ENCODE measurements around the gene COX17. TPM values are rescaled to one million over a fixed set of nuclear protein-coding genes. Genes with fewer than 3 reads are reported as not detected.
"Not testable (repeated sequence)": the region's sequence is repeated elsewhere in the genome, so short reads cannot be mapped to it uniquely, and the experiment has no call there.

COX17 gene
- total RNA-seq, 1 donor from 2014 or later = 165 TPM

GRCh38 chr3:119681279-119681678, 4.1 kb upstream of the COX17 start:
- peaks cover 16% of the 10 kb centered on the region for H3K4me1 ChIP-seq
- peak overlapping the region; percentile 41 for H3K27ac ChIP-seq (replicated peaks)
- H3K9me3 ChIP-seq (replicated peaks) = no peaks in the 10 kb centered on the region
- intact Hi-C loops (cut with micrococcal nuclease) = loop anchor here (10.0 kb wide), 1 partner anchor 156 kb away; no protein-coding TSS in a partner anchor
- no peaks in the 10 kb centered on the region for H3K36me3 ChIP-seq
- H3K27me3 ChIP-seq (ENCODE audit: low read depth) = no peaks in the 10 kb centered on the region
- no peak for DNase-seq
- TF ChIP-seq, protein P1, sequence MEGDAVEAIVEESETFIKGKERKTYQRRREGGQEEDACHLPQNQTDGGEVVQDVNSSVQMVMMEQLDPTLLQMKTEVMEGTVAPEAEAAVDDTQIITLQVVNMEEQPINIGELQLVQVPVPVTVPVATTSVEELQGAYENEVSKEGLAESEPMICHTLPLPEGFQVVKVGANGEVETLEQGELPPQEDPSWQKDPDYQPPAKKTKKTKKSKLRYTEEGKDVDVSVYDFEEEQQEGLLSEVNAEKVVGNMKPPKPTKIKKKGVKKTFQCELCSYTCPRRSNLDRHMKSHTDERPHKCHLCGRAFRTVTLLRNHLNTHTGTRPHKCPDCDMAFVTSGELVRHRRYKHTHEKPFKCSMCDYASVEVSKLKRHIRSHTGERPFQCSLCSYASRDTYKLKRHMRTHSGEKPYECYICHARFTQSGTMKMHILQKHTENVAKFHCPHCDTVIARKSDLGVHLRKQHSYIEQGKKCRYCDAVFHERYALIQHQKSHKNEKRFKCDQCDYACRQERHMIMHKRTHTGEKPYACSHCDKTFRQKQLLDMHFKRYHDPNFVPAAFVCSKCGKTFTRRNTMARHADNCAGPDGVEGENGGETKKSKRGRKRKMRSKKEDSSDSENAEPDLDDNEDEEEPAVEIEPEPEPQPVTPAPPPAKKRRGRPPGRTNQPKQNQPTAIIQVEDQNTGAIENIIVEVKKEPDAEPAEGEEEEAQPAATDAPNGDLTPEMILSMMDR (IDR thresholded peaks at IDR 0.05; ENCODE audit: borderline replicate concordance) = peak; percentile 71
- no peak overlapping the region for H3K4me3 ChIP-seq

DNA sequence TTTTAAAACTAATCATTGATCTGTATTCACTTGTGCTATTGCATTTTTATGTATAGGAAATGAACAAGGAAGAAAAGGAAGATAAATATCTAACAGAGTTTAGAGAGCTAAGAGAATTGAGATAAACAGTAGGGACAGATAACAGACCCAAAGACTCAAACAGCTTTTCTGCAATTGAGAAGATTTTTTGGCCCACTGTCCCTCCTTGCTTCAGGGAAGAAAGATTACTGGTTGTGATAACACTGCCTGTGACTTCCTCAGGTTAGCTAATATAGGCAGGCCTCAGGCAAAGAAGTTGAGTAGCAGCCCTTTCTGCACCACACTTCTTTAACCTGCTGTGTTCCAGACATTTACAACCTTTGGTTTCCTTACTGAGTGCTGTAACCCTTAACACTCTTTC, 2.7 kb upstream of the COX17 start:
- intact Hi-C loops (cut with micrococcal nuclease) = loop anchor here (10.0 kb wide), 2 partner anchors 95 to 155 kb away; no protein-coding TSS in a partner anchor
- Histone ChIP-seq H3K36me3 (peaks cover 2% of the 10 kb centered on the region), H3K9me3 (replicated peaks) (no peaks in the 10 kb centered on the region), H3K27me3 (ENCODE audit: low read depth) (no peaks in the 10 kb centered on the region), H3K4me1 (peaks cover 30% of the 10 kb centered on the region), H3K4me3 (no peak overlapping the region), H3K27ac (replicated peaks) (no peak overlapping the region)
- DNase-seq = no peak
- TF ChIP-seq, protein P1 (IDR thresholded peaks at IDR 0.05; ENCODE audit: borderline replicate concordance) = no peak

DNA sequence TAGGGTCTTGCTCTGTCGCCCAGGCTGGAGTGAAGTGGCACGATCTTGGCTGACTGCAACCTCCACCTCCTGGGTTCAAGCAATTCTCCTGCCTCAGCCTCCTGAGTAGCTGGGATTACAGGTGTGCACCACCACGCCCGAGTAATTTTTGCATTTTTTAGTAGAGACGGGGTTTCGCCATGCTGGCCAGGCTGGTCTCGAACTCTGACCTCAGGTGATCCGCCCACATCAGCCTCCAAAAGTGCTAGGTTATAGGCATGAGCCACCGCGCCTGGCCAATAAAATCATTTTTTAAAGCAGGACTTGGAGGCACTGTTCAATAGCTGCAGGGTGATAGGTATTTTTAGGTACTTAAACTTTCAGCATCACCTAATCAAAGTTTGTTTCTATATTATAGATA, 1.0 kb upstream of the COX17 start:
- Histone ChIP-seq H3K4me1 (peaks cover 43% of the 10 kb centered on the region), H3K27ac (replicated peaks) (peak overlapping the region; percentile 98), H3K36me3 (peaks cover 17% of the 10 kb centered on the region)
- not testable (repeated sequence) for DNase-seq; H3K27me3 ChIP-seq (ENCODE audit: low read depth); H3K4me3 ChIP-seq; H3K9me3 ChIP-seq (replicated peaks)
- intact Hi-C loops (cut with micrococcal nuclease) = loop anchor here (10.0 kb wide), 1 partner anchor 93 kb away; no protein-coding TSS in a partner anchor

DNA sequence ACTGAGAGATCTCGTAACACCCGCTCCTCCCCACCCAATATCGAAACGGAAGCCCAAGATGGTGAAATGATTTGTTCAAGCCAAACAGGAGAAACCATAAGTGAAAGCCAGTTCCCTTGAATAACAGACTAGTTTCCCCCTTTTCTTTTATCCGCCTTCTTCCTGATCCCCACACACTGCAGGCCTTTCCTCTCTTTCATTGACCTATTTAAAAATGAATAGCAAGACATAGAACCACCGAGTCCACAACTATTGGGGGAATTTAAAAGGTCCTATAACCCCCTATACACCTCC, 382 bp upstream of the COX17 start:
- intact Hi-C loops (cut with micrococcal nuclease) = loop anchor here (10.0 kb wide), 1 partner anchor 93 kb away; no protein-coding TSS in a partner anchor
- DNase-seq = no peak
- Histone ChIP-seq H3K27ac (replicated peaks) (peak overlapping the region; percentile 98), H3K36me3 (peaks cover 23% of the 10 kb centered on the region), H3K27me3 (ENCODE audit: low read depth) (no peaks in the 10 kb centered on the region), H3K4me3 (peak overlapping the region; percentile 80), H3K9me3 (replicated peaks) (no peaks in the 10 kb centered on the region), H3K4me1 (peaks cover 49% of the 10 kb centered on the region)
- TF ChIP-seq, protein P1 (IDR thresholded peaks at IDR 0.05; ENCODE audit: borderline replicate concordance) = no peak

DNA sequence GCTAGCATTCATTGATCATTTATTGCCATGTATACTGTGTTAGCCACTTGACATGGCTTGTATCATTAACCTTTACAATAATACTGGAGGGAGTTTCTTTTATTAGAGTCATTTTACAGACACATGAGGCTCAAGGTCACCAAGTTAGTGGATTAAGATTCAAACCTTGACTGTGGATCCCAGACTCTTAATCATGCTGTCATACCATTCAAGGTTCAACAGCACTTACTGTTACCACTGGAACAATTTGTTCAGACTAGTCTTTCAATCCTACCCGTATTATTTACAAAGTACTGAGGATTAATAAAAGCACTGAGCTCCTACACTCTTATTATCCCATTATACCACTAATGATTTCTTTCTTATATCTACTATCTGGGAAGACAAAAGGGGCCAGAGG, 1.2 kb downstream of the COX17 start:
- TF ChIP-seq, protein P1 (IDR thresholded peaks at IDR 0.05; ENCODE audit: borderline replicate concordance) = no peak
- DNase-seq = no peak
- H3K27ac ChIP-seq (replicated peaks) = peak overlapping the region; percentile 98
- peak overlapping the region; percentile 80 for H3K4me3 ChIP-seq
- H3K4me1 ChIP-seq = peaks cover 62% of the 10 kb centered on the region
- H3K36me3 ChIP-seq = peaks cover 36% of the 10 kb centered on the region
- no peaks in the 10 kb centered on the region for H3K27me3 ChIP-seq (ENCODE audit: low read depth)
- H3K9me3 ChIP-seq (replicated peaks) = no peaks in the 10 kb centered on the region
- intact Hi-C loops (cut with micrococcal nuclease) = loop anchor here (10.0 kb wide), 1 partner anchor 91 kb away; no protein-coding TSS in a partner anchor

- Histone ChIP-seq H3K36me3 (peaks cover 41% of the 10 kb centered on the region), H3K4me1 (peaks cover 67% of the 10 kb centered on the region), H3K27me3 (ENCODE audit: low read depth) (no peaks in the 10 kb centered on the region), H3K27ac (replicated peaks) (peak overlapping the region; percentile 98), H3K9me3 (replicated peaks) (no peaks in the 10 kb centered on the region), H3K4me3 (peak overlapping the region; percentile 80)
- intact Hi-C loops (cut with micrococcal nuclease) = loop anchor here (10.0 kb wide), 1 partner anchor 91 kb away; no protein-coding TSS in a partner anchor
- TF ChIP-seq, protein P1 (IDR thresholded peaks at IDR 0.05; ENCODE audit: borderline replicate concordance) = no peak
- DNase-seq = no peak
Observed at GRCh38 chr3:119675188-119675874, 1.9 kb downstream of the COX17 start.

Data from left ventricle myocardium inferior (tissue), 1 donor.